SK-N-SH treated with all-trans-retinoic acid at 6 μM for 48 hours (cell line): Measurements from ENCODE around the gene HRH3.

Experiments
- ATAC-seq: fragments of 200-7000 bp; cut with Tn5 transposase; 3 replicates; pipeline ENCODE4 v1.9.1; 2020; ENCODE audit warnings: mild to moderate bottlenecking, moderate library complexity
- ARNTL ChIP-seq: fragments of 450-650 bp; formaldehyde crosslinking; IDR thresholded peaks from 2 replicates; pipeline ENCODE4 v1.5.0; 2020; ENCODE audit warnings: low read depth, mild to moderate bottlenecking, moderate library complexity, borderline replicate concordance
- CSDC2 ChIP-seq: fragments of 250-450 bp; sonication (Bioruptor Pico); IDR thresholded peaks from 2 replicates; pipeline ENCODE4 v1.5.0; 2020; ENCODE audit warnings: mild to moderate bottlenecking, moderate library complexity
- ESRRG ChIP-seq: fragments of 250-450 bp; sonication (Bioruptor Pico); IDR thresholded peaks from 2 replicates; pipeline ENCODE4 v1.6.1; 2021; ENCODE audit warnings: mild to moderate bottlenecking
- GLIS3 ChIP-seq: fragments of 250-450 bp; sonication (Bioruptor Pico); IDR thresholded peaks from 2 replicates; pipeline ENCODE4 v1.5.0; 2020; ENCODE audit warnings: mild to moderate bottlenecking, moderate library complexity
- OSR1 ChIP-seq: fragments of 250-450 bp; sonication (Bioruptor Pico); IDR thresholded peaks from 2 replicates; pipeline ENCODE4 v1.8.0; 2022; ENCODE audit warnings: moderate library complexity, mild to moderate bottlenecking, inconsistent platforms
- PPARA ChIP-seq: fragments of 250-450 bp; sonication (Bioruptor Pico); IDR thresholded peaks from 2 replicates; pipeline ENCODE4 v1.5.0; 2020; ENCODE audit warnings: mild to moderate bottlenecking, borderline replicate concordance
- SNAI2 ChIP-seq: fragments of 250-450 bp; sonication (Bioruptor Pico); IDR thresholded peaks from 2 replicates; pipeline ENCODE4 v1.5.0; 2020; ENCODE audit warnings: mild to moderate bottlenecking, moderate library complexity
- TCF4 ChIP-seq: fragments of 250-450 bp; sonication (Bioruptor Pico); IDR thresholded peaks from 2 replicates; pipeline ENCODE4 v1.8.0; 2021; ENCODE audit warnings: mild to moderate bottlenecking, moderate library complexity, borderline replicate concordance
- TOX ChIP-seq: fragments of 250-450 bp; sonication (Bioruptor Pico); IDR thresholded peaks from 2 replicates; pipeline ENCODE4 v1.8.0; 2021; ENCODE audit warnings: mild to moderate bottlenecking, moderate library complexity, borderline replicate concordance
- ZC3H10 ChIP-seq: fragments of 250-450 bp; sonication (Bioruptor Pico); IDR thresholded peaks from 2 replicates; pipeline ENCODE4 v1.5.1; 2021; ENCODE audit warnings: mild to moderate bottlenecking, moderate library complexity
- ZFP30 ChIP-seq: fragments of 450-650 bp; formaldehyde crosslinking; IDR thresholded peaks from 2 replicates; pipeline ENCODE4 v1.5.0; 2022; ENCODE audit warnings: mild to moderate bottlenecking, moderate library complexity
- ZNF8 ChIP-seq: fragments of 450-650 bp; formaldehyde crosslinking; IDR thresholded peaks from 2 replicates; pipeline ENCODE4 v1.5.0; 2020; ENCODE audit warnings: mild to moderate bottlenecking, moderate library complexity
- TF ChIP-seq, protein P1 (sequence below): fragments of 250-450 bp; sonication (Bioruptor Pico); IDR thresholded peaks from 2 replicates; pipeline ENCODE4 v1.8.0; 2020; ENCODE audit warnings: mild to moderate bottlenecking, moderate library complexity, borderline replicate concordance
- TF ChIP-seq, protein P2 (sequence below): fragments of 250-450 bp; sonication (Bioruptor Pico); IDR thresholded peaks from 2 replicates; pipeline ENCODE4 v1.8.0; 2021; ENCODE audit warnings: low read depth, mild to moderate bottlenecking, moderate library complexity, borderline replicate concordance
- TF ChIP-seq, protein P3 (sequence below): fragments of 250-450 bp; sonication (Bioruptor Pico); IDR thresholded peaks from 2 replicates; pipeline ENCODE4 v1.5.1; 2021; ENCODE audit warnings: mild to moderate bottlenecking, moderate library complexity
- TF ChIP-seq, protein P4 (sequence below): fragments of 250-450 bp; sonication (Bioruptor Pico); IDR thresholded peaks from 2 replicates; pipeline ENCODE4 v1.5.0; 2020; ENCODE audit warnings: mild to moderate bottlenecking, moderate library complexity

Gene HRH3

DNA sequence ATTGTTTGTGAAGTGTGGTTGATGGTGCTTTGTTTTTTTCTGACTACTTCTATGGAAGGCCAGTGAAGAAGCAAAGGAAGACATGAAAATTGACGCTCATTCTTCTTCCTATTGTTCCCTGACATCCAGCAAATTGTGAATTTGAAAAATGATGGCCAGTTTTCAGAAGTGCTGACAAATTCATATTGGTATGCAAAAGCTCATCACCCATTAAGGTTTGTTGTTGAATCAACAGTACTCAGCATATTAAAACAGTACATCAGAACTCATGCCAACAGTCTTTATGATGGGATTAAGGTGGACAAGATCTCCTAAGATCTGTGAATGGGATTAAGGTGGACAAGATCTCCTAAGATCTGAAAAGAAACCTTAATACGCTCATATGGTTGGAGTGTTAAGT is 38.3 kb downstream of the HRH3 start (continued):
- TF ChIP-seq, protein P1, sequence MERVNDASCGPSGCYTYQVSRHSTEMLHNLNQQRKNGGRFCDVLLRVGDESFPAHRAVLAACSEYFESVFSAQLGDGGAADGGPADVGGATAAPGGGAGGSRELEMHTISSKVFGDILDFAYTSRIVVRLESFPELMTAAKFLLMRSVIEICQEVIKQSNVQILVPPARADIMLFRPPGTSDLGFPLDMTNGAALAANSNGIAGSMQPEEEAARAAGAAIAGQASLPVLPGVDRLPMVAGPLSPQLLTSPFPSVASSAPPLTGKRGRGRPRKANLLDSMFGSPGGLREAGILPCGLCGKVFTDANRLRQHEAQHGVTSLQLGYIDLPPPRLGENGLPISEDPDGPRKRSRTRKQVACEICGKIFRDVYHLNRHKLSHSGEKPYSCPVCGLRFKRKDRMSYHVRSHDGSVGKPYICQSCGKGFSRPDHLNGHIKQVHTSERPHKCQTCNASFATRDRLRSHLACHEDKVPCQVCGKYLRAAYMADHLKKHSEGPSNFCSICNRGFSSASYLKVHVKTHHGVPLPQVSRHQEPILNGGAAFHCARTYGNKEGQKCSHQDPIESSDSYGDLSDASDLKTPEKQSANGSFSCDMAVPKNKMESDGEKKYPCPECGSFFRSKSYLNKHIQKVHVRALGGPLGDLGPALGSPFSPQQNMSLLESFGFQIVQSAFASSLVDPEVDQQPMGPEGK (CRISPR knock-in tag): no peak

DNA sequence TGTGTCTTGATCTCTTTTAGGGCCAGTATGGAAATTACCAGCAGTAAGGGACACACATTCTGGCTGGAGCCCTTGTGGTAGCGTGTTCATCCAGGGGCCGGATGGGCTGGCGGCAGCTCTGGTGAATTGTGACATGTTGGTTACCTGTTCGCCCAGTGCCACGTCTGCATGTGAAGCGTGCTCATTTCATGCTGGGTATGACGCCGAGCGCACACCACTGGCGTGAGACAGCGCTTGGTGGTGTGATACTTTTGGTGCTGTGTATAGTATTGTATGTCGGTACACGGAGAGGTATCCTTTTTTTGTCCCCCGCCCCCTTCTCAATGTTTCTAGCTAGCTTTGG is 40.9 kb downstream of the HRH3 start:
- ATAC-seq: no peak
- TF ChIP-seq, protein P2, sequence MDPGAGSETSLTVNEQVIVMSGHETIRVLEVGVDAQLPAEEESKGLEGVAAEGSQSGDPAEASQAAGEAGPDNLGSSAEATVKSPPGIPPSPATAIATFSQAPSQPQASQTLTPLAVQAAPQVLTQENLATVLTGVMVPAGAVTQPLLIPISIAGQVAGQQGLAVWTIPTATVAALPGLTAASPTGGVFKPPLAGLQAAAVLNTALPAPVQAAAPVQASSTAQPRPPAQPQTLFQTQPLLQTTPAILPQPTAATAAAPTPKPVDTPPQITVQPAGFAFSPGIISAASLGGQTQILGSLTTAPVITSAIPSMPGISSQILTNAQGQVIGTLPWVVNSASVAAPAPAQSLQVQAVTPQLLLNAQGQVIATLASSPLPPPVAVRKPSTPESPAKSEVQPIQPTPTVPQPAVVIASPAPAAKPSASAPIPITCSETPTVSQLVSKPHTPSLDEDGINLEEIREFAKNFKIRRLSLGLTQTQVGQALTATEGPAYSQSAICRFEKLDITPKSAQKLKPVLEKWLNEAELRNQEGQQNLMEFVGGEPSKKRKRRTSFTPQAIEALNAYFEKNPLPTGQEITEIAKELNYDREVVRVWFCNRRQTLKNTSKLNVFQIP (CRISPR knock-in tag): no peak
- TF ChIP-seq SNAI2: no peak
- no peak for TF ChIP-seq ZNF8 (CRISPR knock-in tag)
- no peak for TF ChIP-seq CSDC2 (CRISPR knock-in tag)
- TF ChIP-seq, protein P1 (CRISPR knock-in tag): no peak
- no peak for TF ChIP-seq TCF4 (CRISPR knock-in tag)
- TF ChIP-seq ESRRG (CRISPR knock-in tag): no peak

DNA sequence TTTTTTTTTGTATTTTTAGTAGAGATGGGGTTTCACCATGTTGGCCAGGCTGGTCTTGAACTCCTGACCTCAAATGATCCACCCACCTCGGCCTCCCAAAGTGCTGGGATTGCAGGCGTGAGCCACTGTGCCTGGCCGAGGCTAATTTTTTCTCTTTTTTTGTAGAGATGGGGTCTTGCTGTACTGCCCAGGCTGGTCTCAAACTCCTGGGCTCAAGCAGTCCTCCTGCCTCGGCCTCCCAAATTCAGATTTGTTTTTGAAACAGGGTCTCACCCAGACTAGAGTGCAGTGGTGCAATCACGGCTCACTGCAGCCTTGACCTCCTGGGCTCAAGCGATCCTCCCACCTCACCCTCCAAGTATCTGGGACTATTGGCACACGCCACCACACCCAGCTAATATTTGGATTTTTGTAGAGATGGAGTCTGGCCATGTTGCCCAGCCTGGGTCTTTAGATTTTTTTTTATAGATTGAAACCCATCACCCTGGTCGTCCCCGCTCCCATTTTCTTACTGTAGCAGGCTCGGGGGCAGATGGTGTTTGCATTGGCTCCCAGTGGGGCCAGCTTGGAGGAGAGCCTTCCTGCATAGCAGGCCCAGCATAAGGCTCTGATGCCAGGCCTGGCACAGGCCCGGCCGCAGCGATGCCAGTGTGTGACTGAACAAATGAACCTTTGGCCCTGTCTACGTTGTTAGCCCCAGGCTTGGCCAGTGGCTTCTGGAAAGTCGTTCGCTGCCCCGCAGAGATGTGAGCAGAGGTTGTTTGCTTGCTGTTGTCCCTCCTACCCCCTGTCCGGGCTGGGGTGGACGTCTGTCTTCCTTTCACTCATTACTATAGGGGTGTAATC is 41.5 kb downstream of the HRH3 start:
- TF ChIP-seq ARNTL (CRISPR knock-in tag) (no peak), OSR1 (no peak), ZC3H10 (no peak), ZFP30 (CRISPR knock-in tag) (no peak)
- TF ChIP-seq, protein P3, sequence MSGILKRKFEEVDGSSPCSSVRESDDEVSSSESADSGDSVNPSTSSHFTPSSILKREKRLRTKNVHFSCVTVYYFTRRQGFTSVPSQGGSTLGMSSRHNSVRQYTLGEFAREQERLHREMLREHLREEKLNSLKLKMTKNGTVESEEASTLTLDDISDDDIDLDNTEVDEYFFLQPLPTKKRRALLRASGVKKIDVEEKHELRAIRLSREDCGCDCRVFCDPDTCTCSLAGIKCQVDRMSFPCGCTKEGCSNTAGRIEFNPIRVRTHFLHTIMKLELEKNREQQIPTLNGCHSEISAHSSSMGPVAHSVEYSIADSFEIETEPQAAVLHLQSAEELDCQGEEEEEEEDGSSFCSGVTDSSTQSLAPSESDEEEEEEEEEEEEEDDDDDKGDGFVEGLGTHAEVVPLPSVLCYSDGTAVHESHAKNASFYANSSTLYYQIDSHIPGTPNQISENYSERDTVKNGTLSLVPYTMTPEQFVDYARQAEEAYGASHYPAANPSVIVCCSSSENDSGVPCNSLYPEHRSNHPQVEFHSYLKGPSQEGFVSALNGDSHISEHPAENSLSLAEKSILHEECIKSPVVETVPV: no peak
- ATAC-seq: no peak

DNA sequence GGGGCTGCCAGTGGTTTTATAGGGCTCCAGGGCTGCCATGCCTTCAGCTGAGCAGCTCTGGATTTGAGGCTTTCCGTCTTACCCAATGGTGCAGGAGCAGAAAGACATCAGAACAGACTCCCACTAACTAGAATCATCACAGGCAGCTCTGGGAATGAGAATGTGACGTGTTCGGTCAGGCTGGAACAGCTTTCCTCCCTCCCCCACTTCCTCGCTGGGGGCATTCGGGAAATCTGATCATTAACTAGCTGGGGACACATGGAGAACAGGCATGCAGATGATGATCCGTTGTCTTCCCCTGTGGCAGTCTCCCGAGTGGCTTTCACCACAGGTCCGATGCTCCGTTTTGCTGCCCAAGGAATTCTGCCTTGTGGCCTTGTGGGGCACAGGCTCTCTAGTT is 42.8 kb downstream of the HRH3 start:
- no peak for TF ChIP-seq PPARA (CRISPR knock-in tag)
- no peak for TF ChIP-seq ARNTL (CRISPR knock-in tag)
- TF ChIP-seq TCF4 (CRISPR knock-in tag): 0 out of 2 replicates have a peak, but pooled peaks have one; percentile 13
- TF ChIP-seq, protein P4, sequence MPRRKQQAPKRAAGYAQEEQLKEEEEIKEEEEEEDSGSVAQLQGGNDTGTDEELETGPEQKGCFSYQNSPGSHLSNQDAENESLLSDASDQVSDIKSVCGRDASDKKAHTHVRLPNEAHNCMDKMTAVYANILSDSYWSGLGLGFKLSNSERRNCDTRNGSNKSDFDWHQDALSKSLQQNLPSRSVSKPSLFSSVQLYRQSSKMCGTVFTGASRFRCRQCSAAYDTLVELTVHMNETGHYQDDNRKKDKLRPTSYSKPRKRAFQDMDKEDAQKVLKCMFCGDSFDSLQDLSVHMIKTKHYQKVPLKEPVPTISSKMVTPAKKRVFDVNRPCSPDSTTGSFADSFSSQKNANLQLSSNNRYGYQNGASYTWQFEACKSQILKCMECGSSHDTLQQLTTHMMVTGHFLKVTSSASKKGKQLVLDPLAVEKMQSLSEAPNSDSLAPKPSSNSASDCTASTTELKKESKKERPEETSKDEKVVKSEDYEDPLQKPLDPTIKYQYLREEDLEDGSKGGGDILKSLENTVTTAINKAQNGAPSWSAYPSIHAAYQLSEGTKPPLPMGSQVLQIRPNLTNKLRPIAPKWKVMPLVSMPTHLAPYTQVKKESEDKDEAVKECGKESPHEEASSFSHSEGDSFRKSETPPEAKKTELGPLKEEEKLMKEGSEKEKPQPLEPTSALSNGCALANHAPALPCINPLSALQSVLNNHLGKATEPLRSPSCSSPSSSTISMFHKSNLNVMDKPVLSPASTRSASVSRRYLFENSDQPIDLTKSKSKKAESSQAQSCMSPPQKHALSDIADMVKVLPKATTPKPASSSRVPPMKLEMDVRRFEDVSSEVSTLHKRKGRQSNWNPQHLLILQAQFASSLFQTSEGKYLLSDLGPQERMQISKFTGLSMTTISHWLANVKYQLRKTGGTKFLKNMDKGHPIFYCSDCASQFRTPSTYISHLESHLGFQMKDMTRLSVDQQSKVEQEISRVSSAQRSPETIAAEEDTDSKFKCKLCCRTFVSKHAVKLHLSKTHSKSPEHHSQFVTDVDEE (CRISPR knock-in tag): no peak
- no peak for TF ChIP-seq GLIS3
- no peak; the same call in 2 of the 3 replicates for ATAC-seq

DNA sequence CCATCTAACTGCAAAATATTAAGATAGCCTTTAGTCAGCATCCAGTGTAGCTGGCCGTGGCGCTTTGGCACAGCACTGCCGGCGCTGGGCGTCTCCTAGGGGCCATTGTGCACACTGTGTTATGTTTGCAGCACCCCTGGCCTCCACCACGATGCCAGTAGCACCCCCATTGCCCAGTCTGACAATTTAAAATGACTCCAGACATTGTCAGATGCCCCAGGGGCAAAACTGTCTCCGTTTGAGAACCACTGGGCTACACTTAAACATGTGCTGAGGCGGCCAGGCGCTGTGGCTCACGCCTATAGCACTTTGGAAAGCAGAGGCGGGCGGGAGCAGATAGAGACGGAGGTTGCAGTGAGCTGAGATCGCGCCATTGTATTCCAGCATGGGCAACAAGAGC is 43.2 kb downstream of the HRH3 start:
- TF ChIP-seq, protein P2 (CRISPR knock-in tag): no peak
- TF ChIP-seq TOX (CRISPR knock-in tag): no peak
- no peak; the same call in 2 of the 3 replicates for ATAC-seq
